COR-L47 (cell line): ENCODE data around the gene MAPKAP1.

ENCODE experiments used
- DNase-seq: peaks from one replicate; lab custom pipeline; 2025; lab: John Stamatoyannopoulos, UW

The MAPKAP1 gene

GRCh38 chr9:125642311-125642710, 64.7 kb downstream of the MAPKAP1 start:
- no peak for DNase-seq

- no peak for DNase-seq
Observed at GRCh38 chr9:125639057-125639456, 68.0 kb downstream of the MAPKAP1 start.

GRCh38 chr9:125638239-125639045, 68.6 kb downstream of the MAPKAP1 start:
- no peak for DNase-seq

- no peak for DNase-seq
Observed at GRCh38 chr9:125637241-125637640, 69.8 kb downstream of the MAPKAP1 start.

GRCh38 chr9:125635888-125636287, 71.1 kb downstream of the MAPKAP1 start:
- no peak for DNase-seq

- DNase-seq = no peak
Observed at GRCh38 chr9:125634040-125634717, 72.8 kb downstream of the MAPKAP1 start.

GRCh38 chr9:125633116-125633745, 73.8 kb downstream of the MAPKAP1 start:
- no peak for DNase-seq

GRCh38 chr9:125632321-125633115, 74.5 kb downstream of the MAPKAP1 start:
- DNase-seq = no peak

- DNase-seq = peak; percentile 17
Observed at GRCh38 chr9:125631391-125632085, 75.5 kb downstream of the MAPKAP1 start.

- no peak for DNase-seq
Observed at GRCh38 chr9:125630436-125630835, 76.6 kb downstream of the MAPKAP1 start.

GRCh38 chr9:125629446-125629845, 77.6 kb downstream of the MAPKAP1 start:
- no peak for DNase-seq

GRCh38 chr9:125626187-125626586, 80.8 kb downstream of the MAPKAP1 start:
- DNase-seq = no peak

GRCh38 chr9:125621170-125621569, 85.8 kb downstream of the MAPKAP1 start:
- DNase-seq = no peak

GRCh38 chr9:125620216-125620615, 86.8 kb downstream of the MAPKAP1 start:
- DNase-seq = no peak

GRCh38 chr9:125617087-125617486, 89.9 kb downstream of the MAPKAP1 start:
- no peak for DNase-seq

GRCh38 chr9:125613141-125613540, 93.9 kb downstream of the MAPKAP1 start:
- DNase-seq = no peak

- no peak for DNase-seq
Observed at GRCh38 chr9:125612616-125613015, 94.4 kb downstream of the MAPKAP1 start.

GRCh38 chr9:125611121-125611765, 95.8 kb downstream of the MAPKAP1 start:
- DNase-seq = no peak

- DNase-seq = no peak
Observed at GRCh38 chr9:125609744-125610143, 97.3 kb downstream of the MAPKAP1 start.

GRCh38 chr9:125608489-125609224, 98.4 kb downstream of the MAPKAP1 start:
- DNase-seq = no peak
